Measurements from ENCODE around the gene ASB14.
A peak's percentile ranks its signal among the peaks of the same experiment; 100 is the strongest.

ASB14 gene

DNA sequence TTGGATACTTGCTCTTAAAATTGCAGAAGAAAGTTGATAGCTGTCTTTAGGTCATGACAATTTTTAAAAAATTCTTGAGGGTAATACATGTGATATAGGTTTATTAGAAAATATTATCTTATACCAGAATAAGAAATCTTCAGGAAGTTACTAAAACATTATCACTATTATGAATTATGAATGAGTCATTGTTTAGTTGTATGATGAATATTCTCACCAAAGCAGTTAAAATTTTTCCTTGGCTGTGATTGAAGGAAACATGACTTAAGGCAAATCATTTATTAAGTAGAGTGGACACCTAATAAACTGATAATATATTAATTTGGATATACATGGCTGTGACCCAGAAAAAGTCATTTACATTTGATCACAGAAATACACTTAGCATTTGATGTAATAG, 34.8 kb downstream of the ASB14 start:
- DNase-seq, result no peak

DNA sequence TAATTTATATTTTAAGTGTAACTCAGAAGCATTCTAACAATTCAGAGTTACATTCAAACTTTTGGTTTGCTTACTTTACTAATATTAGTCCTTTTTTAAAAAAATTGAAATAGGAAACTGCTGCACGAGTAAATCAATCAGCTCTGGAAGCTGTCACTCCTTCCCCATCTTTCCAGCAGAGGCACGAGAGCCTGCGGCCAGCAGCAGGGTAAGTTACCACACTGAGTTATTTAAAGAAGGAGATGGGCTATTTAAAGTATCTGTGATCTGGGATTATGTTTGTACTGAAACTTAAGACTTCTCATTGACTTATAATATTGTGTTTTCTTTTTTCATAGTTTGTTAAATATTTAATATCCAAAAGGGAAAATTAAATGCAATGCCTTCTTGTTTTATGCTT, 35.6 kb downstream of the ASB14 start:
- no peak for DNase-seq

DNA sequence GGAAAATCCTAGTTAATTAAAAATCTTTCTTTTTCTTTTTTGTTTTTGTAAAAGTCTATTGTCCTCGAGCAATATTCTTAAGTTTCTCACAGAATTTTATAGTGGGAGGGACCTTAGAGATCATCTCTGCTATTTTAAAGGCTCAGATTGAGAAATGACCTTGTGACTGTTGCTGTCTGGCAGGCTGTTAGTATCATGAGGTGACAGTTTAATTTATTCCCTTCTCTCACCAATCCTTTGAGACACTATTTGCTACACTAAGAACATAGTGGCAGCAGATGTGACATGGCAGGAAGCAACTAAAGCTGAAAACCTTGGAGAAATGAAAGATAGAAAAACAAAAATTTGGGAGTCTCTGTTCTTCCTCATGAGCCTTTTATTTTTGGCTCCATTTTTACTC, 40.1 kb downstream of the ASB14 start:
- DNase-seq, result no peak

DNA sequence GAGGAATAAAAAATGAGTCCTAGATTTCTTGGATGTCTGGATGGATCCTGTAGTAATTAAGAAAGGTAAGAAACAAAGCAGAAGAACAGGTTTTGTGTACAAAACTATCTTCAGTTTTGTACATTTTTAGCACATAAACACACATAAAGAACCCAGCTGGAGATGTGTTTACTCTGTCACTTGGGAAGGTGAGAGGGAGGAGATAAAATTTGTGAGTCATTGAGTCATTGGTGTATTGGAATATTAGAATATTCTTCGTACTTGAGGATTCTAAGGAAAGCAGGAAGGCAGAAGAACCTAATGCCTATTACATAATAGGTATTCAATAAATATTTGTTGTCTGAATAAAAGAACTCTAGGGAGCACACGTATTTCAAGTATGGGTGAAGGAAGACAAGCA, 47.5 kb downstream of the ASB14 start:
- DNase-seq, result no peak

DNA sequence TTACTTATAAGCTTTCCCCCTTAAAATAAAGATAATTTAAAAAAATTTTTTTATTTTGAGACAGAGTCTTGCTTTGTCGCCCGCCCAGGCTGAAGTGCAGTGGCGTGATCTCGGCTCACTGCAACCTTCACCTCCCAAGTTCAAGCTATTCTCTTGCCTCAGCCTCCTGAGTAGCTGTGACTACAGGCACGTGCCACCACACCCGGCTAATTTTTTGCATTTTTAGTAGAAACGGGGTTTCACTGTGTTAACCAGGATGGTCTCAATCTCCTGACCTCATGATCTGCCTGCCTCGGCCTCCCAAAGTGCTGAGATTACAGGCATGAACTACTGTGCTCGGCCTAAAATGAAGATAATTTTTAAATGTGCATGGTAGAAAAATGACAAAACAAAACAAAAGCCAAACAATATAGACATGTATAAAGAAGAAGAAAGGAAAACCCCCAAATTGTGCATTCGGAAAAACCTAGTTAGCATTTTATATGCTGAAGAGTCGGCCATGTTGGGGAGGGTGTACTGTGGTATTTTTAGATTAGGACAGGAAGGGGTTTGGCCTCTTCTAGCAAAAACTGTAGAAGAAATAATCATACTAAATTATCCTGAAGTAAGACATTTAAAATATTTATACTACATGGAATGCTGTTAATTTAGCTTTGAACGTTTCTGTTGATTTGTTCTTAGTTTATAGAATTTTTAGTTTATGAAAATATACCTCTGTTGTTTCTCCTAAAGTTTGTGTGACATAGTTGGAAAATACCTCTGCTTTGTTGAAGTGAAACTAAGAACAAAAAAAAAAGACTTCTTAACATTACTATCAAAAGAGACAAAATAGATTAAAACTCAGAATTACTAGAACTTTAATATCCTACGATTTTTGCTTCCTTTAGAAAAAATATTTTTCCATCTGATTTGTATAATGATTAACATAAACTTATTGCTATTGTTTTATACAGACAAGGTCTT, 57.6 kb downstream of the ASB14 start:
- no peak for DNase-seq

DNA sequence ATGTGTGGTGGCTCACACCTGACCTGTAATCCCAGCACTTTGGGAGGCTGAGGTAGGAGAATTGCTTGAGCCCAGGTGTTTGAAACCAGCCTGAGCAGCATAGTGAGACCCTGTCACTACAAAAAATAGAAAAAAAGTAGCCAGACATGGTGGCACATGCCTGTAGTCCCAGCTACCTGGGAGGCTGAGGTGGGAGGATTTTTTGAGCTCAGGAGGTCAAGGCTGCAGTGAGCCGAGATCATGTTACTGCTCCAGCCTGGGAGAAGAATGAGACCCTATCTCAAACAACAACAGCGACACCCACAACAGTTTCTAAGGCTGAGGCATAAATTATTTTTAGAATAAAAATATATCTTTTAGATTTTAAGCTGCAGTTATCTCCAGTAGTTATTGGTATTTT, 58.7 kb downstream of the ASB14 start:
- no peak for DNase-seq

DNA sequence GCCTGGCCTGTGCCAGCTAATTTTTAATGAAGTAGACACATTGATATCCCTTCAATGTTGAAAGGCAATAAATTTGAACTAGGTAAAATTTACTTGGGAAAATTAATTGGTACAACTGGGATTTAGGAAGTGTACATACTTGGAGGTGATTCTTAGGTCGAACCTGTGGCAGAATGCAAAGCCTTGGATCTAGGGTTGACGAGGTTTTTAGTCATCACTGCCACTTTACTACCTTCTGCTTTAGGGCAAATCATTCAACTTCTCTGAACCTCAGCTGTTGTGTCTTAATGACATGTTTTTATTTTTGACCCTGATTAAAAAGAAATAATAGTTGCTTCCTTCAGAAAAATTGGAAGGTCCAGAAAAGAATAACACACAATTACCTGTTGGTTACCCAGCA, 62.5 kb downstream of the ASB14 start:
- DNase-seq, result no peak

DNA sequence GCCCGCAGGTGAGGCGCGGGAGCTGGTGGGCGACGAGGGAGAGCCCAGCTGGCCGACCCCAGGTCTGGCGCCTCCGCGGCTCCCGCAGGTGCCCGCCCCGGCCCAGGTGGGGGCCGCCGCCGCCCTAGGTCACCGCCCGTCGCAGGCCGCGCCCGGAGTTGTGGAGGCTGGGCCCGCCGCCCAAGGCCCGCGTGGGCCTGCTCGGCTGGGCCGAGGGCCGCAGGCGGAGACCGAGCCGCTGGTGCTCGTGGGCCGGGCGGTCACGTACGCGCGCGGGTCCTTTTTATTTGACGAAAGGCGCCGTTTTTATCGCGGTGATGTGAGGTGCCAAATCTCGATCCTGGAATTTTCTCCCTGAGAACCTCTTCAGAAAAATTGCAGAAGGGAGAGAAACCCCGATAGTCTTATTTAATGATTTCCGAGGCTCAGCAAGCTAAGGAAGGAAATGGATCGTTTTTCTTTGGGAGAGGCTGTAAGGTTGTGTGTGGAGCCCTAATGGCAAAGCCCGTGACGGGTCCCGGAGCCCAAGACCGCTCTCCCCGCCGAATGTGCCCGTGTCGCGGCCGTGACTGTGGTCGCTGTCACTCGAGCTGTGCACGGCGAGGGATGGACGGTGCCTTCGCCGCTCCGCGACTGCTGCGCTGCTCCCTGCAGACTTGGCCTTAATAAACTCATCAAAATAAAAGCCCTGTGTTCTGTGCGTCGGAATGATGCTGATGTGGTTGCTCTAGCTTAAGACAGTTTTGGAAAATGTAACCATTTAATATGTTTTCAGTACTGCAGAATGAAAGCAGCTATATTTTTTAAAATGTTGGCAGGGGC, 64.3 kb downstream of the ASB14 start:
- DNase-seq, result peak in 1 of 2 experiments; percentile 63

DNA sequence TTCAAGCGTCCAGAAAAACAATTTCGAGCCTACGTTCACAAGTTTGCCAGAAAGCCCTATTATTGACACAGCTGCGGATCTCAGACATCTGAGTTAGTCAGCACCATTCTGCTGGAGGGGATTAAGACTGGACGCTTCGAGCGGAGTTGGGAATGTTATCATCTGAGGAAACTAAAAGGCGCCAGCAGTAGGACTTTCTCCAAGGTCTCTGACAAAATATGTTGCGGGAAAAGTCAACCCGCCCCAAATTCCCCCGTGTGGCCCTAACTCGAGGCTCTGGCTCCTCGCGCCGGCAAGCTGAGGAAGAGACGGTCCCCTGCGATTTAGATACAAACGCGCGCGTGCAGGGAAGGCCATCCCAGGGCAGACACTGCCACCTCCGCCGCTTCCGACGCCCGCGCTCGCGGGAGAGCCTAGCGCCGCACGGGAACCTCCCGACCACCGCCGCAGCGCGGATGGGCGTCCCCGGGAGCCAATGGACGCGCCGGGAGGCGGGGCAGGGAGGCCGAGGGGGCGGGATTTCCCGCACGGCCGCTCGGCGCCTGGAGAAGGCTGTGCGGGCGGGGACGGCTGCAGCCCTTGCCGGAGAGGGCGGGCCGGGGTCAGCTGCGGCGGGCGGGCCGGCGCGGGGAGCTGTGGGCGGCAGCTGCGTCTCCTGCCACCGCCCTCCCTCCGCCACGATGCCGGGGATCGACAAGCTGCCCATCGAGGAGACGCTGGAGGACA, 65.1 kb downstream of the ASB14 start, which contains the start of gene APPL1:
TSS of gene APPL1 (plus strand) at position 526 of the 726 bp plus-strand sequence. CDS start at position 681, 155 bp downstream.
- peak; percentile 87 to 92 for DNase-seq

DNA sequence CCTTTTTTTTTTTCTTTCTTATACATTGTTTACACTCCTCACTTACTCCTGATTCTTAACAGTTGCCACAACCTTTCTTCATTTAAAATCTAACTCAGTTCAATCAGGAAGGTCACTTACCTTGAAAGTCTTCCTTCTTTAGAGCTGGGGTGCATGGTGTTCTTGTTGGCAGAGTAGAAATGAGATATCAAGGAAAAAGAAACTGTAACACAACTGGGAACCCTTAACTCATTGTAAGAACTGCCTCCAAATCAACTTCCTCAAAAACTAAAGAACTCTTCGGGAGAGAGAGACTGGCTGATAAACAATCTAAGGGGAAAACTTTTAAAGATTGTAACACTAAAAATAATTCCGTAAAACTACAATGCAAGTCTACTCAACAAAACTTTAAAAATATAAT, 66.3 kb downstream of the ASB14 start:
- DNase-seq, result no peak

DNA sequence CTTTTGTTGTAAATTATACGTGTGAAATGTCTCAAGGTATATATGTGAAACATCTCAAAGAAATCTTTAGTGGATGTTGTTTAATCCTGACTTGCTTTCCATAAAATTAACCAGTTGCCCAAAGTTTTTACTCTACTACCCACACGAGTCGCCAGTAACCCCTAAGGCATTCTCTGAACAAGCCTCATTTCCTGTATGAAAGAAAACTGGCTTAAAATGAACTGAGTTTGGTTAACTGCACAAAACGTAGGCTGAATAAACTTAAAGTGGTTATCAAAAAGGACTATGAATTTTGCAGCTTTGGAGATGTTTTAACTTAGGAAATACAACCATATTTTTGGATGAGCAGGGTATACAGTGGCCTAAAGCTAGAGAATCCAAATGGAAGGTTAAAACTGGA, 67.6 kb downstream of the ASB14 start:
- no peak for DNase-seq

DNA sequence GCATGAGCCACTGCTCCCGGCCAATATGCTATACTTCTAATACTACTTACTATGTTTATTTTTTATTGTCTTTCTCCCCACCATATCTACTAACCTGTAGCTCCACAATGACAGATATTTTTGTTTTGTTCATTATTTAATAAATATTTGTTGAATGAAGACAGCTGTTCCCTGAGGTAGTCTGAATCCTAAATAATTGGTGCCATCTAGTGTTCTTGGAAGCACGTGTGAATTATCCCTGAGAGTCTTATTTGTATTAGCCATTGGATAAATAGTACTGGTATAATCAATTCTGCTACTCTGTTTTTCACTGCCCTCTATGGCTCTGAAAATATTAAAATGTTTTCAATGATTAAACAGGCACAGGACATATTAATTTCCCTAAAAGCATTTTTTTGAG, 70.6 kb downstream of the ASB14 start:
- DNase-seq, result no peak
